Retina (tissue), 1 donor: ENCODE measurements around the gene GJD3.

Experiments
- DNase-seq: peaks from one replicate; pipeline ENCODE4 v3.0.0-alpha.2; 2016

GJD3 gene

GRCh38 chr17:40320756-40321523, 43.6 kb downstream of the GJD3 start:
- DNase-seq, result no peak

GRCh38 chr17:40319651-40320540, 44.6 kb downstream of the GJD3 start:
- DNase-seq, result no peak

- no peak for DNase-seq
Measured at GRCh38 chr17:40318830-40319391, 45.6 kb downstream of the GJD3 start.

GRCh38 chr17:40317880-40318829, 46.4 kb downstream of the GJD3 start:
- DNase-seq, result peak; percentile 91

- peak; percentile 60 for DNase-seq
Measured at GRCh38 chr17:40317345-40317873, 47.1 kb downstream of the GJD3 start.

GRCh38 chr17:40316571-40317344, 47.8 kb downstream of the GJD3 start:
- DNase-seq, result peak; percentile 81

- DNase-seq, result no peak
Measured at GRCh38 chr17:40315678-40316570, 48.6 kb downstream of the GJD3 start.

GRCh38 chr17:40315206-40315605, 49.3 kb downstream of the GJD3 start:
- DNase-seq, result no peak

- no peak for DNase-seq
Measured at GRCh38 chr17:40314584-40314956, 50.0 kb downstream of the GJD3 start.

- DNase-seq, result no peak
Measured at GRCh38 chr17:40313668-40314583, 50.6 kb downstream of the GJD3 start.
